ENCODE results near the gene ASB6.

GRCh38 chr9:129682381-129682780 lies 40.4 kb upstream of the ASB6 start:
- no peak for TF ChIP-seq CTCF (IDR thresholded peaks at IDR 0.05; ENCODE audit: insufficient read depth, low read length, poor library complexity, severe bottlenecking)
- no peak for TF ChIP-seq EZH2phosphoT487 (conservative IDR thresholded peaks at IDR 0.05; ENCODE audit: low read length)

Measured in SU-DHL-6 (cell line).